GM19025 (cell line): Measurements from ENCODE around the gene SAMM50.

Experiments
- ATAC-seq: cut with Tn5 transposase; IDR thresholded peaks from one replicate; pipeline ENCODE4 v1.9.1; 2021; ENCODE audit warnings: mild to moderate bottlenecking, low read depth, moderate library complexity; ENCODE audit not compliant: unreplicated experiment

Gene SAMM50

DNA sequence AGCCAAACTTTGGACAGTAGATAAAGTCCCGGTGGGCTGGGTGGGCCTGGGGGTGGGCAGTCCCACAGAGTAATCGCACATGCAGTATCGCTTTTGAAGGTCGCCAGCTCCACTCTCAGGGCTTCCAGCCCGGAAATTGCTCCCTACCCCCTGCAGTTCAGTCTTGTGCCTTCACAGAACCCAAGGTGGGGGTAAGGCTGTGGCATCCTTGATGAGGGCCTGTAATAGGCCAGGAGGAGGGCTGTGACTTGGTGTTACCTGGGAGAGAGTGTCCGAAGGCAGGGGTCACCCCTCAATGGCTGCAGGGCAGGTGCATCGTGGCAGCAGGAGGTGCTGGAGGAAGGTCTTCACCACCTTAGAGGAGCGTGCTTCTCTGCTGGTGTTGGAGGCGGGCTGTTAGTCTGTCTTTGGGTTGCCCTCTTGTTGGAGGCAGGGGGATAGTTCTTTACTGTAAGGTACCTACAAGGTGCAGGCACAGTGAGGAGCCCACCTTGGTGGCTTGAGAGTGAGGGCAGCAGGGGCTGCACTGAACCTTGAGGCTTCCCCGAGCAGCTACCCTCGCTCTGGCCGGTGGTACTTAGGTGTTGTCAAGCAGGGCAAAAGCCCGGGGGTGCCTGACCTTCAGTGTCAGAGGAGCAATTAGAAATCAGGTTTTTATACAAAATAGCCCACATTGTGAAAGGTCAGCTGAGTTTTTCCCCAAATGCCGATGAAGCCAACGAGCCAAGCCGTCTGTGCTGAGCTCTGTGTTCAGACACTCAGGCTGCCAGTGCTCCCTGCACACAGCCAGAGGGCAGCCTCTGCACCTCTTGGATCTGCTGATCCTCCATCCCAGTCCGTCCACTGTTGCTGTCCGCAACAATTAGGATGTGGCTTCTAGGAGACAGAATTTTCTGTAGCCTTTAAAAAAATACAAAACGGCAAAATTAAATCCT is 21.9 kb downstream of the SAMM50 start:
- no peak for ATAC-seq

DNA sequence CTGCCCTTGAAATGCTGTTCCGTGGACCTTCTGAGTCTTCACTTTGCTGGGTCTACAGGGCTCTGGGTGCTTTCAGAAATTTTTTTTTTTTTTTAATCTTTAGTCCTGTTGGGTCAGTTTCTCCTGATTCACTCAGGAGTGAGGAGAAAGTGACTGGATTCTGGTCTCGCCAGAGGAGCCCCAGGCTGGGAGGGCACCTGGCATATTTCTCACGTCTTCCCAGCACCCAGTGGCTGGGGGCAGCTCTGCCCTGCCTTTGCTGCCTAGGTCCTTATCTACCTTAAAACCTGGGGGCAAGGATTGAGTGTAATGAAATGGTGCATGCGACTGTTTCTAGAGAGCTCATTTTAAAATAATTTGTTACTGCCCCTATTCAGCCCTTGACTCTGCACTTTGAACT is 23.3 kb downstream of the SAMM50 start:
- ATAC-seq = no peak

DNA sequence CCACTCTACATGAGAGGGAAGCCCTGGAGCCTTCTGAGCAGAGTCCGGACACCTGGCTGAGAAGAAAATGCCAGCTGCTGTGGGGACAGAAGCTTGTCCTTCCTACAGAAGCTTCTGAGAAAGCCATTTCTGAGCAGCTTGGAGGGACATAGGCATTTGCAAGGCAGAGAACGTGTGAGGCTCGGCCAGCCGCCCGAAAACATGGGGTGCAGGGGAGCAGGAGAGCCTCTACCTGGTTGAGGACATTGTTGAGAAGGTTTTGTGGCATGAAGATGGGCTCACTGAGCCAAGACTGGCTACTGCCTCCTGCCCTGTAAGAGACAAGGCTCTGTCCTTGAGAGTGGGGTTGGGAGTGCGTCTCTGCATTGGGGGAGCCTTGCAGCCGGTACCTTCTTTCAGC is 25.3 kb downstream of the SAMM50 start:
- no peak for ATAC-seq

DNA sequence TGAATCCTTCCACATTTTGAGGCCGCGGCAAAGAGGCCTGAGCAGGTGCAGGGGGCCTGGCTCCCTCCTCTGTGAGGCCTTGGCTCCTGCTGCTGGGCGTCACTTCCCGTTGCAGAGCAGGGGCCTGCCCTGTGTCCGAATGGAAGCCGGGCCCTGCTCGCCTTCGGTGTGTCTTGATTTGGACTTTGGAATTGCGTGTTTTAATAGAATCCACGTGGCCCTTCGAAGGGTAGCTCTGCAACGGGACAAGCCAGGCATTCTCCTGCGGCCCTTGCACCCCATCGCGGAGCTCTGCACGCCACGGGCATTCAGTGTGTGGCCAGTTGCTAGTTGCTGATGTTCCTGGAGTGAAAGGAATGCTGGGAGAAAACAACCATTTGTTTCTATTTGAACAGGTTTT is 25.8 kb downstream of the SAMM50 start:
- ATAC-seq = no peak

DNA sequence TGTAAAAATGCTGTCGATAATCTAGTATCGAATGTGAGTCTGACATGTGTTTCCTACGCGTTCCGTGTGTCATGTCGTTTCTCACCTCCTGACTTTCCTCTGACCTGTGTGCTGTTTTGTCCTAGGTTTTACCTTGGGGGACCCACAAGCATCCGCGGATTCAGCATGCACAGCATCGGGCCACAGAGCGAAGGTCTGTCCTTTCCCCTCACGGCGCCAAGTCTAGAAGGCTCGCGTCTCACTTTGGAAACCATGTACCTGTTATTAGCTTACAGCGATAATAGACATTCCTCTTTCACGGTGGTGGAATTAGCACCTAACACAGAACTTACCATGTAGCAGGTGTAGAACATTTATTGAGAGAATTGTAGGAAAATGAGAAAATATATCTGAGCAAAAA is 28.6 kb downstream of the SAMM50 start:
- no peak for ATAC-seq

DNA sequence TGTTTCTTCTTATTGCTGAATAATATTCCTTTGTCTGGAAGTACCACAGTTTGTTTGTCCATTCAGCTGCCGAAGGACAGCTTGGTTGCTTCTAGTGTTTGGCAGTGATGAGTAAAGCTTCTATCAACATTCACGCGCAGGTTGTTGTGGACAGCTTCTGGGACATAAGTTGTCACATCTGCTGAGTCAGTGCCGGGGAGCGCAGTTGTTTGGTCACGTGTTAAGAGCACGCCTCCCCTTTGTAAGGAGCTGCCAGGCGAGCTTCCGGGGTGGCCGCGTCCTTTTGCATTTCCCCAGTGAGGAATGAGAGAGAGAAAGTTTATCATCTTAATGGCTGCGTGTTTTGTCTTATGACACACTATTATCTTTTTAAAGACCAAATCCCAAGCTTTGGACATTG is 30.3 kb downstream of the SAMM50 start:
- no peak for ATAC-seq

DNA sequence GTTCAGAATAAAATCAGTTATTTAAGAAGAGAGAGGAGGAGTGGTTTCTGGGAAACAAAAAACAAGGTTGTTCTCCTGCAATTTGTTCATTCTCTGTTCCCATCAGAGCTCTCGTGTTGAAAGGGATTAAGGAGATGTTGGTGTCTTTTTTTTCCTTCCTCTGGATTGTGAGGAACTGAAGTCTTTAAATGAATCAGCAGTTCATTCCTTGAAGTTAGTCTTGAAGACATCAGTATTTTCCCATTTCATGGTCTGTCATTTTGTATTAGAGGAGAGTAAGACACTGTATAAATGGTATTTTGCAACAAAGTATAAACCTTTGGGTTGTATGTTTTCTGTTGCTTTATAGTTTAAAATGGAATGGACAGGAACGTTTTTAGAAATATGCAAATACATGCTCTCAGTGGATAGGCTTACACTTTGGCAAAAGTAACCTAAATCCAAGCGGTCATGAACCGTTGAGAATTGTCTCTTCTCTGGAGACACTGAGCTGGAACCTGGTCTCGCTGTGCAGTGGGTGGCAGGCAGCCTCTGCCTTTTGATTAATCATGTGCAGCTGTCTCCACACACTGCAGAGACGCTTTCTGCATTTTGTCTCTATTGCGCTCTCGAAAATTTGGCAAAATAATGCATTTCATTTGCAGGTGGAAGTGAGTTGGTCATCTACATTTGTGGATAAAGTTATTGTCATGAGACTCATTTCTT is 33.0 kb downstream of the SAMM50 start:
- no peak for ATAC-seq

DNA sequence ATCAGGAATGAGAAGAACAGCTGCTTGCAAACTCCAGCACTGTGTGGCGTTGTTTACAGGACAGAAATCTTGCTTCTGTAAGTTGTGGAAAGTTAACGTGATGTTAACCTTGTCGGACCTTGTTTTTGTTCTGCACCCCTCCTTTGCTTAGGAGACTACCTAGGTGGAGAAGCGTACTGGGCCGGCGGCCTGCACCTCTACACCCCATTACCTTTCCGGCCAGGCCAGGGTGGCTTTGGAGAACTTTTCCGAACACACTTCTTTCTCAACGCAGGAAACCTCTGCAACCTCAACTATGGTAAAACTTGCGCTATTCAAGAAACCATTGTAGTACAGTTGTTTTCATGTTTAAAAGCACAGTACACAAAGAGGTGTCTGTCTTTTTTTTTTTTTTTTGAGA is 33.7 kb downstream of the SAMM50 start:
- ATAC-seq = no peak

DNA sequence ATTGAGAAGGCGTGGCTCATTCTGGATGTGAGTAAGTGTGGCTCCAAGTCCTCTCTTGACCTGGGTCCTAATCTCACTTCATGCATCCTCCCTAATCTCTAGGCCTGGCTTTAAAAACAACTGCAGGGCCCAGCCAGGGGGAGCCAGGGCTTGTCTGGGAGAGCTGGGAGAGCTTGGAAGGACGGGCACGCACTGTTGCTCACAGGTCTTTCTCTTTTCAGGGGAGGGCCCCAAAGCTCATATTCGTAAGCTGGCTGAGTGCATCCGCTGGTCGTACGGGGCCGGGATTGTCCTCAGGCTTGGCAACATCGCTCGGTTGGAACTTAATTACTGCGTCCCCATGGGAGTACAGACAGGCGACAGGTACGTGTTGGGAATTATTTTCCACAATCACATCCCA is 34.8 kb downstream of the SAMM50 start:
- no peak for ATAC-seq

DNA sequence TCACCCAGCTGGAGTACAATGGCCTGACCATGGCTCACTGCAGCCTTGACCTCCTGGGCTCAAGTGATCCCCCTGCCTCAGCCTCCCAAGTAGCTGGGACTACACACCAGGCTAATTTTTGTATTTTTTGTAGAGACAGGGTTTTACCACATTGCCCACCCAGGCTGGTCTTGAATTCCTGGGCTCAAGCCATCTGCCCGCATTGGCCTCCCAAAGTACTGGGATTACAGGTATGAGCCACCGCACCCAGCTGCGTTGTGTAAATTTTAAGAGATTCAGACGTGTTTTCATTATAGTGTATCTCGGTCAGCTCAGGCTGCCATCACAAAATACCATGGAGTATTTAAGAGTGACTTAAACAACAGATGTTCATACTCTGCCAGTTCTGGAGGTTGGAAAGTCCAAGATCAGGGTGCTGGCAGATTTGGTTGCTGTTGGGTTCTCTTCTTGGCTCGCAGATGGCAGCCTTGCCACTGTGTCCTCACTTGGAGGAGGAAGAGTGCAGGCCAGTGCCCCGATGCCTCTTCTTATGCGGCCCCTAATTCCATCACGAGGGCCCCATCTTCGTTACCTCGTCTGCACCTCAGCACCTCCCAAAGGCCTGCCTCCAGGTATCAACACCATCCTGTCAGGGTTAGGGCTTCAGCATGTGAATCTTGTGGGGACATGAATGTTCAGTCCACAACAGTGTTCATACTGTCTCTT is 36.2 kb downstream of the SAMM50 start:
- no peak for ATAC-seq

DNA sequence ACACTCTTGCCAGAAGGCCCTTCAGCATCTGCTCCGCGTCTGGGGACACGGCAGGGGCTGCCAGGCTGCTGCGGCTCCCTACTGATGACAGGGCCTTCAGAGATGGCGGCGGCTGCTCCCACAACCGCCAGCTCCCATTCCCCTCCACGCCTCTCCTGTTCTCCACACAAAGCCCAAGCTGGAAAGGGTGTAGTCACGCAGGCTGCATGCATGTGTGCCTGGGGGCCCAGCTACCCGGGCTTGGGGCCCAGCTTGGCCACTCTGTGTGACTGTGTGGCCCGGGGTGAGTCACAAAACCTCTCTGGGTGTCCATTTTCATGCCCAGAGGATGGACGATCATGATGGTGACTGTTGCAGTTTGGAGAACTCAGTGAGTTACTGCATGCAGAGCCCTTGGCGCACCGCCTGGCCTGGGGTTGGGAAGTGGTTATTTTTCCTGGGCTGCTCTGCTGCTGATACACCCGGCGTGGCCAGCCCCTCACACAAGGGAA is 37.1 kb downstream of the SAMM50 start:
- ATAC-seq = no peak

DNA sequence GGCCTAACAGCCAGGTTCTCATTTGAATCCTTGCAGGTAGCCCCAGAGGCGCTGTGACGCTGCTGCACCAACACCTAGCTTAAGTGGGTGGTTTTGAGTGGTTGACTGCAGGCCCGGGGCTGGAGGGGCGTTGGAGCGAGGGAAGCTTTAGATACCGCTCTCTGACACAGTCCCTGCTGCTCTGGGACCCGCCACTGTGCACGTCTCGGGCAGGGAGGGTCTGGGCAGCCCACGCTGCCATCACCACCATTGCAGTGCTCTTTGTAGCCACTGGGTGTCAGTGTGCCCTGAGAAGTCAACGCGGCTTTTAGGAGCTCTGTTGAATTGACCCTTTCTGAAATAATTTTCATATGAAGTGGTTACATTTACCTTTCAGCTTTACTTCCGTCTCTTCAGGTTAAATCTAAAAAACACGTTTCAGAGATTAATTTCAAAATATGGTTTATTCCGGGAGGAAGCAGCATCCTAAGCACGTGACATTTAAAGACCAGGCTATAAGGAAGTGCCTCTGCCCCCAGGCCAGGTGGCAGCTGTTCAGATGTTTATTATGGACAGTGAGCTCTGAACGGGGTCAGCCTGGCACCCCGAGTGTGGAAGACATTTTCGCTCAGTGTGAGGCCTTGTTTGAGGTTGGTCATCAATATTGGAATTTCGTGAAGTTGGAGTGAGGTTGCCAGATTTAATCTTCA is 38.0 kb downstream of the SAMM50 start:
- ATAC-seq = no peak

DNA sequence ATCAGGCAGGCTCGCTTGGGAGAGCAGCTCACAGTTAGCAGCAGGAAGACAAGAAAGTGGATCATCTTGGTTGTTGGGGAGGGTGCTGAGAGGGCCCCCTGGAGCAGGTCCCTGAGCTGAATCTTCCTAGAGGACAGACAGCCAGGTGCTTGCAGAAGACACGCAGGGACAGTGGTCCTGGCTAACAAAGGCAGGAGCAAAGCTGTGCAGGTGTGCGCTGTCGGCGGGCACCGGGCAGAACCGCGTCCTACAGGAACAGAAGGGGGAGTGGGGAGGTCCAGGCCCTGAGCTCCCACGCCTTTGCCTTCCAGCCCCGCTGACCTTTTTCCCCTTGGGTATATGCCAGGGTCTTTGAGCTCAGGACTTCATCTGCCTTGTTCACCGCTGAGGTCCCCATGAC is 38.8 kb downstream of the SAMM50 start:
- ATAC-seq = no peak

DNA sequence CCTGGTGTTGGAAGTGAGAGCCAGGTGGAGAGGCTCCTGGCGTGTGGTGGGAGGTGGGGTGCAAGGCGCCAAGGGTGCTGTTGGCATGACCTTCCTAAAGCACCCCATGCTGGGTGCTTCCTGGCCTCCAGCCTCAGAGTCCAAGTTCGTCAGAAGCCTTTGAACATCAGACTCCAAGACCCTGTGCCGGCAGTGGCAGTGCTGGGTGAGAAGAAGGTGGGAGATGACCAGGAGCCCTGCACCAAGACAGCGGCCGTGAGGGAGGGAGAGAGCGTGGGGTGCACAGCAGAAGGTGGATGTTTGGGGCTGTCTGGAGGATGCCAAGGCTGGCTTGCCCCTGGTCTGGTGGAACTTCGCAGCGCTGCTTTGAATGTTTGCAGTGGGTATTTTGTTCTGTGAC is 39.2 kb downstream of the SAMM50 start:
- no peak for ATAC-seq

DNA sequence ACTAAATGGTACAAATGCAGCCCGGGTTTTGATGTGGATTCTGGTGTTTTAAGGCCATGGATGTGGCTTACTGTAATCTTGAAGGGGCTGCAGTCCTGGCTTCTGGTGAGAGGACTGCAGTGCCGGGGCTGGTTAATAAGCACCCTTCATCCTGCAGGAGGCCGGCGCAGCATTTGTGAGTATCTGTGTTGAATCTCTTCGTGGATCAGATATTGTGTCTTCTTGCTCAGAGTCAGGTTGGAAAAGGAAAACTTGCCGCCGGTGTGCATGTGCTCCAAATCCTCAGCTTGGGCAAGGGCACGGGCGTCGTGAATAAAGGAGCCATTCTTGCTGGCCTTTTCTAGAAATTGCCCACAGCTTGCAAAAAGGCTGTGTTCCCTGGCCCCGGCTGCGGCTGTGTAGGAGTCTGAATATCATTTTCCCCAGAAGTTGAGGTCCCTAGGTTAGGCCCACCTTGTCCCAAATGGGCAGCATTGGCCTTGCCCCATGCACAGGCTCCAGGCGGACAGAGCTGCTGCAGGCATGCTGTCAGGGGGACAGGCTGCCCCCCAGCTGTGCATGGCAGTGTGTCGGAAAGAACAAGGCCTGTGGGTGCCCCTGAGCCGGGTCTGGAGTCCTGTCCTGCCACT is 39.9 kb downstream of the SAMM50 start:
- no peak for ATAC-seq

DNA sequence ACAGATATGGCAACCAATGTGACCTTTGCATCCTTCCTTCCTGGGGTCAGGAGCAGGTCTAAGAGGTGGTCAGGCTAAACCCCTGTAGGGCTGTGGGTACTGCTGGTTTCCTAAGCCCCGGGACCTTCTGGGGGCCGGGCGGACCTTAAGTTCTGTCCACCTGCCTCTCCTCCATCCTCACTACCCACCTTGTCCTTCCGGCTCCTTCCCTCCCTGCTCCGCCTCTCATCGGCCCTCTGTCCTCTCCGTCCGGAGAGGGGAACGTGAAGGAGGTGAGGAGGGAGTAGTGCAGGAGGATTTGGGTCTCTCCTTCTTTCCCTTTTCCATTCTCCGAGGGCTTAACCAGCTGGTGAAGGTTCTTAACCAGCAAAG is 40.5 kb downstream of the SAMM50 start:
- ATAC-seq = no peak

DNA sequence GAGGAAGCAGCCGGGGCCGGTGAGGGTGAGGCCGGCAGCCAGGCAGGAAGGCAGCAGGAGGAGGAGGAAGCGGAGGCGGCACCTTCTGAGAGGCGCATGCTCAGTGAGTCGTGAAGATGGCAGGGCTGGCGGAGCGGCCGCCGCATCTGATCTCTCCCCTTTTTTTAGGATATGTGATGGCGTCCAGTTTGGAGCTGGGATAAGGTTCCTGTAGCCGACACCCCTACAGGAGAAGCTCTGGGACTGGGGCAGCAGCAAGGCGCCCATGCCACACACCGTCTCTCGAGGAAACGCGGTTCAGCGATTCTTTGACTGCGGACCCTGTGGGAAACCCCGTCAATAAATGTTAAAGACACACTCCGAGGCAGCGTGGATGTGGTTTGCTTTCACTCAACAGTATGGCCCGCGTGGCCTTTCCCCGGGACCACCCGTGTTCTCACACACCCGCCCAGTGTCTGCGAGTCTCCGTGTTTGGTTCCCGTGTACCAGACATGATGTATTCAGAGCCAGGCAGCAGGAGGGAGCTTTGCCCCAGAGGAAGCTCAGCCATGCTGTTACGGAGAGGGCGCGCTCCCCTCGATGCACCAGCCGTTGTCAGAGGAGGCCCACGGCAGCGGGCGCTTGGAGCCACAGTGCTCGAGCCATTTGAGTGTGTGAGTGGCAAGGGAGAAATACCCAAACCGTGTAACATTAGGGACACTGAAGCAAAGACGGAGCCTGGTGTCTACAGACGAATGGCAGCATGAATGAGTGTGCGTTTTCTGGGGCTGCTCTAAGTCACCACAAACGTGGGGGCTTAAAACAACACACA is 41.1 kb downstream of the SAMM50 start:
- ATAC-seq = peak; percentile 60

DNA sequence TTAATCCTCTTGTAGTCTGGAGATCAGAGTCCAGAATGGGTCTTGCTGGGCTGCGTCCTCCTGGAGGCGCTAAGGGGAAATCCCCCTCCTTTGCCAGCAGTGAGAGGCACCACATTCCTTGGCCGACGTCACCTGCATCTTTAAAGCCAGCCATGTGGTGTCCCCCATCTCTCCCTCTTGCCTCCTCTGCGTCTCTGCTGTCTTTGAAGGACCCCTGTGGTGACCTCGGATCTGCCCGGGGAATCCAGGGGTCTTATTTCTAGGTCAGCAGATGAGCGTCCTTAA is 41.7 kb downstream of the SAMM50 start:
- no peak for ATAC-seq

DNA sequence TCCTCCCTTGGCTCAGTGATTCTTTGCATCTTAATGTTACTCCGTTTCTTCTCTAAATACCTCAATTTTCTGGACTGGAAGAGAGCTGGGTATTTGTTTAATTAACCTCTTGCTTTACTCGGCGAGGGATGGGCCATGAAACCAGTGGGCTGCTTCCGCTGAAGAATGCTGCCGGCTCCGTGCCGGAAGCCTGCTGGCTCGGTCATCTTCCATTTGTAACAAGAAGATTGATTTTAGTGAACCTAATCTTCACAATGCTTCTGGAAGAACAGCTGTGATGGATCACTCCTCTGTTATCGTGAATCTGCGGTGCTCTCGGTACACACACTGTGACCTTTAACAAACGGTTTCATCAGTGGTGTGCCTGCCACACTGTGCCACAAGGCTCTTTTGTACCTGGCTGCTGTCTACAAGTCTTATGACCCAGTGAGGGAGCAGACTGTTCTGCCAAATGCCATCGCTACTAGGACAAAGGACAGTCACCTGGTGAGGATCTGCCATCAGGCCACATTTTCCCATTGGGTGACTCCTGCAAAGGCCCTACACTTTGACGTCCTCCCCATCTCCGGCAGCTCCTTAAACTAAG is 43.5 kb downstream of the SAMM50 start:
- ATAC-seq = no peak
